Body of pancreas (tissue), 4 donors: Measurements from ENCODE around the gene LORICRIN.

Experiments
- POLR2A ChIP-seq, 3 donors: fragments of 450-650 bp; IDR thresholded peaks; one replicate each; pipeline ENCODE4 v1.6.1; 2016; ENCODE audit warnings: antibody characterized with exemption in 3 of 3, mild to moderate bottlenecking in 2 of 3
- TF ChIP-seq, protein P1 (sequence below), 7 experiments: fragments of 450-650 bp in 4 of 7; fragments of 200-600 bp in 3 of 7; sonication (generic) in 3 of 7; IDR thresholded peaks; one replicate each; pipeline ENCODE4 v1.5.1; 2016 to 2019; ENCODE audit warnings: antibody characterized with exemption in 7 of 7

DNA sequence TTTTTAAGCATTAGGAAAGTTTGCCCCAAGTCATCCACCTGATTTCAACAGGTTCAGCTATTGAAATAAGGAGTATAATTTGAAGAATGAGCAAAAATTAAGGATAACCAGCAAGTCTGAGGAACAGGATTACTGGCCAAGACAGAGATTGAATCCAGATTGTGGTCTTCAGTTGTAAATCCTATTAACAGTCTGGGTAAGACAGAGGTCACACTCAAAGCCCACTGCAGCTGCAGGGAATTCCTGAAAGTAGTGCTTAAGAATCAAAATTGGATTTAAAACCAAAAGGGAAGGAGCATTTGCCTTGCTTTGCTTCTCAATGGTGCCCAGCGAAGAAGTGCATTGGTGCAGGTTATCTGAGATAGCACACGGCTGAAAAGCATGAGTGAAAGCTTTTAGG is 6.4 kb upstream of the LORICRIN start:
- TF ChIP-seq, protein P1, sequence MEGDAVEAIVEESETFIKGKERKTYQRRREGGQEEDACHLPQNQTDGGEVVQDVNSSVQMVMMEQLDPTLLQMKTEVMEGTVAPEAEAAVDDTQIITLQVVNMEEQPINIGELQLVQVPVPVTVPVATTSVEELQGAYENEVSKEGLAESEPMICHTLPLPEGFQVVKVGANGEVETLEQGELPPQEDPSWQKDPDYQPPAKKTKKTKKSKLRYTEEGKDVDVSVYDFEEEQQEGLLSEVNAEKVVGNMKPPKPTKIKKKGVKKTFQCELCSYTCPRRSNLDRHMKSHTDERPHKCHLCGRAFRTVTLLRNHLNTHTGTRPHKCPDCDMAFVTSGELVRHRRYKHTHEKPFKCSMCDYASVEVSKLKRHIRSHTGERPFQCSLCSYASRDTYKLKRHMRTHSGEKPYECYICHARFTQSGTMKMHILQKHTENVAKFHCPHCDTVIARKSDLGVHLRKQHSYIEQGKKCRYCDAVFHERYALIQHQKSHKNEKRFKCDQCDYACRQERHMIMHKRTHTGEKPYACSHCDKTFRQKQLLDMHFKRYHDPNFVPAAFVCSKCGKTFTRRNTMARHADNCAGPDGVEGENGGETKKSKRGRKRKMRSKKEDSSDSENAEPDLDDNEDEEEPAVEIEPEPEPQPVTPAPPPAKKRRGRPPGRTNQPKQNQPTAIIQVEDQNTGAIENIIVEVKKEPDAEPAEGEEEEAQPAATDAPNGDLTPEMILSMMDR (IDR thresholded peaks at IDR 0.05): no peak
- TF ChIP-seq POLR2A (IDR thresholded peaks at IDR 0.05): no peak
